Subcutaneous abdominal adipose tissue (tissue), 5 donors: ENCODE measurements around the gene GABBR2.

Source experiments
- H3K27ac ChIP-seq: one replicate; pipeline ENCODE4 v1.7.0; 2013; ENCODE audit warnings: low read depth, mild to moderate bottlenecking, inconsistent platforms, low read length, moderate library complexity
- H3K27me3 ChIP-seq, 5 donors: one replicate each; pipeline ENCODE4 v1.7.0; 2013; ENCODE audit warnings: low read length in 5 of 5, inconsistent platforms in 1 of 5; ENCODE audit not compliant: control insufficient read depth in 5 of 5, insufficient read depth in 4 of 5
- H3K36me3 ChIP-seq, 5 donors: one replicate each; pipeline ENCODE4 v1.7.0; 2013; ENCODE audit warnings: low read length in 5 of 5; ENCODE audit not compliant: control insufficient read depth in 5 of 5, insufficient read depth in 5 of 5
- H3K4me1 ChIP-seq, 5 donors: one replicate each; pipeline ENCODE4 v1.7.0; 2013; ENCODE audit warnings: low read length in 5 of 5, mild to moderate bottlenecking in 3 of 5, moderate library complexity in 1 of 5; ENCODE audit not compliant: control insufficient read depth in 5 of 5, insufficient read depth in 5 of 5
- H3K4me3 ChIP-seq, 5 donors: one replicate each; pipeline ENCODE4 v1.7.0; 2013; ENCODE audit warnings: low read length in 5 of 5, low read depth in 1 of 5
- H3K9ac ChIP-seq, 5 donors: one replicate each; pipeline ENCODE4 v1.7.0; 2013; ENCODE audit warnings: low read length in 5 of 5, mild to moderate bottlenecking in 4 of 5, moderate library complexity in 3 of 5
- H3K9me3 ChIP-seq, 5 donors: one replicate each; pipeline ENCODE4 v1.7.0; 2013; ENCODE audit warnings: low read length in 5 of 5; ENCODE audit not compliant: control insufficient read depth in 5 of 5
- donor health status: healthy.
- donor health status: healthy.
- donor health status: healthy.
- donor health status: healthy.
- donor health status: healthy.

The GABBR2 gene

DNA sequence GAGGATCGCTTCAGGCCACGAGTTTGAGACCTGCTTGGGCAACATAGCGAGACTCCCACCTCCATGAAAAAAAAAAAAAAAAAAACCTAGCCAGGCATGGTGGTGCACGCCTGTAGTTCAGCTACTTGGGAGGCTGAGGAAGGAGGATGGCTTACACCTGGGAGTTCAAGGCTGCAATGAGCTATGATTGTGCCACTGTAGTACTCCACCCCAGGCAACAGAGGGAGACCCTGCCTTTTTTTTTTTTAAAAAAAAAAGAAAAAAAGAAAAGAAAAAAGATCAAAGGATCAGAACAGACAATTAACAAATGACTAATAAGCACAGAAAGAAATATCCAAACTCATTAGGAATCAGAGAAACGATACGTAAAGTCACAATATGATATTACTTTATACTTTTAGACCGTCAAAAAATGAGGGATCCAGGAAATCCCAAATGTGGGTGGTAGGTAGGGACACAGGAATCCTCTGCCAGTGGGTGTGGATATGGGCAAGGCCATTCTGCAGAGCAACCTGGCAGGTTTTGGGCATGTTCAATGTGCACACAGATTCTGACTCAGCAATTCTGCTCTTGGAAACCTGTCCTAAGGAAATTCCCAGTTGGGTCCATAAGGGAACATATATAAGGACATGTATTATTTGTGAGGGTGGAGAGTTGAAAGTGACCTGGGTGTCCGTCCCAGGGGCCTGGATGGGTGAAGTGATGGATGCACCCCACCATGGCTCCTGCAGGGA is 308.6 kb downstream of the GABBR2 start:
- H3K4me1 ChIP-seq, result no peaks in the 10 kb centered on the region
- H3K27me3 ChIP-seq, result peaks cover 0 to 28% (median 9%) of the 10 kb centered on the region in 5 donors
- no peaks in the 10 kb centered on the region for H3K9me3 ChIP-seq
- no peak overlapping the region for H3K9ac ChIP-seq
- H3K36me3 ChIP-seq, result no peaks in the 10 kb centered on the region
- no peak overlapping the region for H3K27ac ChIP-seq
- no peak overlapping the region for H3K4me3 ChIP-seq

- Histone ChIP-seq H3K27me3 (peaks cover 0 to 28% (median 9%) of the 10 kb centered on the region in 5 donors), H3K27ac (no peak overlapping the region), H3K4me3 (no peak overlapping the region), H3K36me3 (no peaks in the 10 kb centered on the region), H3K9me3 (peaks cover 0 to 6% (median 0%) of the 10 kb centered on the region in 5 donors), H3K4me1 (peaks cover 0 to 6% (median 0%) of the 10 kb centered on the region in 5 donors), H3K9ac (no peak overlapping the region)
Observed at GRCh38 chr9:98396656-98397055, 312.1 kb downstream of the GABBR2 start.

- no peak overlapping the region for H3K27ac ChIP-seq
- peaks cover 0 to 28% (median 9%) of the 10 kb centered on the region in 5 donors for H3K27me3 ChIP-seq
- H3K4me3 ChIP-seq, result no peak overlapping the region
- H3K9me3 ChIP-seq, result peaks cover 0 to 6% (median 0%) of the 10 kb centered on the region in 5 donors
- peaks cover 0 to 9% (median 0%) of the 10 kb centered on the region in 5 donors for H3K4me1 ChIP-seq
- H3K36me3 ChIP-seq, result no peaks in the 10 kb centered on the region
- no peak overlapping the region for H3K9ac ChIP-seq
Observed at GRCh38 chr9:98396236-98396635, 312.5 kb downstream of the GABBR2 start.

GRCh38 chr9:98391867-98392266 is 316.9 kb downstream of the GABBR2 start:
- no peak overlapping the region for H3K27ac ChIP-seq
- no peaks in the 10 kb centered on the region for H3K36me3 ChIP-seq
- H3K9me3 ChIP-seq, result peaks cover 0 to 6% (median 0%) of the 10 kb centered on the region in 5 donors
- peaks cover 0 to 9% (median 0%) of the 10 kb centered on the region in 5 donors for H3K4me1 ChIP-seq
- no peak overlapping the region for H3K4me3 ChIP-seq
- peaks cover 0 to 14% (median 3%) of the 10 kb centered on the region in 5 donors for H3K27me3 ChIP-seq
- no peak overlapping the region for H3K9ac ChIP-seq

DNA sequence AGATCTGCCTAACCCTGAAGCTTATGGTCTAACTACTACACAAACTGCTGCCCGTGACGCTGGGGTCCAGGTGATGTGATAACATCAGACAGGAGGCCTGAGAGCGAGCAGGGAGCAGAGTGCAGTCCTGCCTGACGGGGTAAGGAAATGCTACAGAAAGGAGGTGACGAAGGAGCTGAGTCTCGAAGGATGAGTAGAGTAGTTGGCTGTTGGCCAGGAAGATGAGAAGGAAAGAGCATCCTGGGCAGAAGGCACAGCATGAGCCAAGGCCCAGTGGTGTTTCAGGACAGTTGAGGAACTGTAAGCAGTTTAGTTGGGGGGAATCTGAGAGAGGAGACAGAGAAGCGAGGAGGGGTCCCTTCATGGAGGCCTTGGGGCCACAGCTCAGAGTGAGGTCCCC is 317.3 kb downstream of the GABBR2 start:
- H3K9me3 ChIP-seq, result peaks cover 0 to 6% (median 0%) of the 10 kb centered on the region in 5 donors
- H3K36me3 ChIP-seq, result no peaks in the 10 kb centered on the region
- H3K4me1 ChIP-seq, result peaks cover 0 to 9% (median 0%) of the 10 kb centered on the region in 5 donors

GRCh38 chr9:98385751-98386150 is 323.0 kb downstream of the GABBR2 start:
- no peaks in the 10 kb centered on the region for H3K36me3 ChIP-seq
- H3K27ac ChIP-seq, result no peak overlapping the region
- H3K4me3 ChIP-seq, result no peak overlapping the region
- no peaks in the 10 kb centered on the region for H3K4me1 ChIP-seq
- peaks cover 0 to 3% (median 0%) of the 10 kb centered on the region in 5 donors for H3K27me3 ChIP-seq
- H3K9me3 ChIP-seq, result no peaks in the 10 kb centered on the region
- no peak overlapping the region for H3K9ac ChIP-seq

More for the DNA sequence above, 317.3 kb downstream of the GABBR2 start:
- Histone ChIP-seq H3K27me3 (peaks cover 0 to 10% (median 0%) of the 10 kb centered on the region in 5 donors), H3K27ac (no peak overlapping the region), H3K9ac (no peak overlapping the region), H3K4me3 (no peak overlapping the region)

DNA sequence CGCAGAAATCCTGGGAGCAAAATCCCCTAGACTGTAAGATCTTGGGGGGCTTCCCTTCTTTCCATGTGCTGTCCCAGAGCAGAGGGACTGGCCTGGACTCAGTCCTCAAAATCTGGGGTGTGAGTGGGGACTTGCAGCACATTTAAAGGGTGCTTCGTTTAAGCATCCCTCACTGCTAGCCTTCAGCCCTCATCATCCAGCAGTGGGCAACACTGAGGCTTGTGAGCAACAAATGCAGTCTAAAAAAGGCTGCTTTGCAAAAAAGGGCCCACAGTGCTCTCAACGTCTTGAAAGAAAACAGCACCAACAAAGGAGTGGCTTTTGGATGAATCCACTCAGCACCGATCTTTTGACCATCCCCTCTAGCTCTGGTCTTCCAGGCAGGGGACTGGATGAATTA is 325.0 kb downstream of the GABBR2 start:
- H3K27me3 ChIP-seq, result peaks cover 0 to 6% (median 2%) of the 10 kb centered on the region in 5 donors
- H3K36me3 ChIP-seq, result no peaks in the 10 kb centered on the region
- no peaks in the 10 kb centered on the region for H3K4me1 ChIP-seq
- no peak overlapping the region for H3K4me3 ChIP-seq
- no peak overlapping the region for H3K9ac ChIP-seq
- no peaks in the 10 kb centered on the region for H3K9me3 ChIP-seq
- H3K27ac ChIP-seq, result no peak overlapping the region

DNA sequence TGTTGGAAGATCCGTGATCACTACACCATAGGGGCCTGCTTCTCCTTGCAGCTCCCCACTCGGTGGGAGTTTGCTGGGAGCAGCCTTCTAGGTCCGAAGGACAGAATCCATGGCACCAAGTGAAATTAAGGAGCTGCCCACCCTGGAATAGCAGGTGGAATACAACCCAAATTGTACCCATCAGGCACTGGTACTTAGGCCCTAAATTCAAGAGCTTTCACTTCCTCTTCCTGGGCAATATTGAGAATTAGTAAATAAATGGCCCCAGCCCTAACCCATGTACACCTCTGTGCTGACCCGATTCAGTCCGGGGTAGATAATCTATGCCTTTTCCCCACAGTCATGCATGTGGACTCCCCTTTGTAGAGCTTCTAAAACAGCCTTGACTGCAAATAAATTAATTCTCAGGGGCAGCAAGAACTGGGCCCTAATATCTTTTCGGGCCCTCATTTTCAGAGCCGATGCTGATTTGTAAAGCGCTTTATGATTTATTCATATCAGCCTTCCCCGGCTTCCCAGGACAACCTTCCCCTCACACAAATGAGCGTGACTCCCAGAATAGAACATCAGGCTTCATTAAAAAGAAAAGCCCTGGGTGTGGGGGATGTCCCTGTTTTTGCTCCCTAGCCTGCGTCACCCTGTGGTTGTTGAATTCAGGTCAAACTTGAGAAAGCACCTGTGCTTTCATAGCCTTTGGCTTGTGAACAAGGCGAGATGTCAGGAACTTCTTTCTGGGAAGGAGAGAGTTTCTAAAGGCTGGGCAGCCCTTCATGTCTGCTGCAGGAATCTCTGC is 327.2 kb downstream of the GABBR2 start:
- Histone ChIP-seq H3K36me3 (no peaks in the 10 kb centered on the region), H3K27me3 (peaks cover 0 to 7% (median 2%) of the 10 kb centered on the region in 5 donors), H3K27ac (no peak overlapping the region), H3K9ac (no peak overlapping the region), H3K9me3 (no peaks in the 10 kb centered on the region), H3K4me1 (no peaks in the 10 kb centered on the region), H3K4me3 (no peak overlapping the region)

- no peak overlapping the region for H3K27ac ChIP-seq
- no peaks in the 10 kb centered on the region for H3K36me3 ChIP-seq
- peaks cover 0 to 7% (median 2%) of the 10 kb centered on the region in 5 donors for H3K27me3 ChIP-seq
- H3K9ac ChIP-seq, result no peak overlapping the region
- no peaks in the 10 kb centered on the region for H3K4me1 ChIP-seq
- no peak overlapping the region for H3K4me3 ChIP-seq
- H3K9me3 ChIP-seq, result no peaks in the 10 kb centered on the region
Observed at GRCh38 chr9:98380065-98380681, 328.6 kb downstream of the GABBR2 start.

DNA sequence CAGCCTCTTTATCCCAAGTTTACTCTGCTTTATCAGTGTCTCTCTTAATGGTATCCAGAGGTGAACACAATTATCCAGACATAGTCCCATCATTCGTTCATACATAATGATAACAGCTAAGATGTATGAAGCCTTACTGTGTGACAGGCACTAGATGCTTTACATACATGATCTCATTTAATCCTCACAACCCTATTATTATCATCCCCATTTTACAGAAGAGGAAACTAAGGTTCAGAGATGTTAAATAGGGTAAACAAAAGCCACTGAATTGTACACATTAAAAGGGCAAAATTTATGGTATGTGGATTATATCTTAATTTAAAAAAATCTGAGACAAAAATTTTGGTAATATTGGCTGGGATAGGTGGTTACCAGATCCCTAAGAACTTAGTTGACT is 329.2 kb downstream of the GABBR2 start:
- no peaks in the 10 kb centered on the region for H3K9me3 ChIP-seq
- no peaks in the 10 kb centered on the region for H3K36me3 ChIP-seq
- H3K9ac ChIP-seq, result no peak overlapping the region
- no peaks in the 10 kb centered on the region for H3K4me1 ChIP-seq
- no peak overlapping the region for H3K27ac ChIP-seq
- peaks cover 0 to 7% (median 2%) of the 10 kb centered on the region in 5 donors for H3K27me3 ChIP-seq
- H3K4me3 ChIP-seq, result no peak overlapping the region
